GM18907 (cell line): ENCODE data around the gene PI4KA.
"Not testable (repeated sequence)": the region's sequence is repeated elsewhere in the genome, so short reads cannot be mapped to it uniquely, and the experiment has no call there.

Experiments used
- ATAC-seq: cut with Tn5 transposase; IDR thresholded peaks from one replicate; pipeline ENCODE4 v1.9.1; 2021; ENCODE audit warnings: mild to moderate bottlenecking, moderate library complexity; ENCODE audit not compliant: unreplicated experiment

PI4KA gene

GRCh38 chr22:20779014-20779817 lies 79.4 kb downstream of the PI4KA start:
- ATAC-seq = no peak

- ATAC-seq = no peak
Measured at GRCh38 chr22:20777420-20778177, 81.0 kb downstream of the PI4KA start.

GRCh38 chr22:20776624-20777405 lies 81.8 kb downstream of the PI4KA start:
- no peak for ATAC-seq

- no peak for ATAC-seq
Measured at GRCh38 chr22:20775342-20775895, 83.2 kb downstream of the PI4KA start.

GRCh38 chr22:20774882-20775281 lies 83.7 kb downstream of the PI4KA start:
- no peak for ATAC-seq

- ATAC-seq = no peak
Measured at GRCh38 chr22:20773793-20774212, 84.8 kb downstream of the PI4KA start, which contains the start of gene SERPIND1. SERPIND1 (plus strand) TSS chr22:20774113; CDS start chr22:20779313, 5,200 bp downstream.

- ATAC-seq = no peak
Measured at GRCh38 chr22:20771918-20772625, 86.5 kb downstream of the PI4KA start.

- ATAC-seq = not testable (repeated sequence)
Measured at GRCh38 chr22:20769496-20769826, 89.2 kb downstream of the PI4KA start.

- no peak for ATAC-seq
Measured at GRCh38 chr22:20766530-20766929, 92.1 kb downstream of the PI4KA start.

GRCh38 chr22:20765938-20766337 lies 92.7 kb downstream of the PI4KA start:
- no peak for ATAC-seq

- ATAC-seq = no peak
Measured at GRCh38 chr22:20764729-20765128, 93.9 kb downstream of the PI4KA start.

- no peak for ATAC-seq
Measured at GRCh38 chr22:20764471-20764720, 94.2 kb downstream of the PI4KA start.

GRCh38 chr22:20763630-20764470 lies 94.8 kb downstream of the PI4KA start:
- ATAC-seq = no peak

- no peak for ATAC-seq
Measured at GRCh38 chr22:20762233-20762796, 96.3 kb downstream of the PI4KA start.

- ATAC-seq = no peak
Measured at GRCh38 chr22:20761536-20761935, 97.1 kb downstream of the PI4KA start.

GRCh38 chr22:20760084-20760483 lies 98.5 kb downstream of the PI4KA start:
- ATAC-seq = no peak

- ATAC-seq = no peak
Measured at GRCh38 chr22:20758688-20759087, 99.9 kb downstream of the PI4KA start.

- ATAC-seq = no peak
Measured at GRCh38 chr22:20756846-20757245, 101.8 kb downstream of the PI4KA start.

GRCh38 chr22:20752873-20753272 lies 105.7 kb downstream of the PI4KA start:
- no peak for ATAC-seq
